A549 (cell line): Measurements from ENCODE around the gene SRRM4. TPM values are rescaled to one million over a fixed set of nuclear protein-coding genes. Genes with fewer than 3 reads are reported as not detected.

Experiments
- ATAC-seq, 2 experiments: fragments of 200-7000 bp in 1 of 2; fragments of >200 bp in 1 of 2; cut with Nextera tagmentation in 1 of 2; cut with Tn5 transposase in 1 of 2; 3 replicates each; pipeline versions ENCODE4 v1.8.0 to v1.9.1; 2018 to 2020; ENCODE audit warnings: mild to moderate bottlenecking in 1 of 2, moderate library complexity in 1 of 2
- CTCF ChIA-PET: fragments of 300-600 bp; sonication (Branson Sonifier 250); formaldehyde crosslinking; extraction: SDS; loops from one replicate; lab custom pipeline; 2021; ENCODE audit warnings: antibody characterized with exemption, inconsistent platforms; lab: Yijun Ruan, JAX
- POLR2A ChIA-PET: fragments of 350-600 bp; formaldehyde crosslinking; extraction: SDS; loops from one replicate; lab custom pipeline; 2021; ENCODE audit warnings: antibody characterized with exemption, inconsistent platforms; lab: Yijun Ruan, JAX
- DNase-seq, 2 experiments: peaks; one replicate each; pipeline versions ENCODE4 v3.0.0 to v3.0.0-alpha.2; 2011 to 2016; ENCODE audit warnings: low read depth in 1 of 2, low spot score in 1 of 2
- FAIRE-seq: peaks from 2 replicates; lab custom pipeline; 2011; peaks lifted over from hg19 to GRCh38; lab: Jason Lieb, UNC
- H3K27ac ChIP-seq, 2 experiments: fragments of >200 bp; sonication (Bioruptor Twin); formaldehyde crosslinking; 3 replicates each; pipeline ENCODE4 v1.5.1; 2016 to 2017
- H3K4me1 ChIP-seq: fragments of >200 bp; sonication (Bioruptor Twin); formaldehyde crosslinking; 3 replicates; pipeline ENCODE4 v1.6.1; 2016
- H3K4me2 ChIP-seq: fragments of >200 bp; sonication (Bioruptor Twin); formaldehyde crosslinking; 3 replicates; pipeline ENCODE4 v1.6.1; 2016
- H3K4me3 ChIP-seq: fragments of >200 bp; sonication (Bioruptor Twin); formaldehyde crosslinking; 3 replicates; pipeline ENCODE4 v1.5.1; 2016
- H3K9me3 ChIP-seq: fragments of >200 bp; sonication (Bioruptor Twin); formaldehyde crosslinking; 3 replicates; pipeline ENCODE4 v1.6.1; 2016
- CBX2 ChIP-seq: fragments of 200-600 bp; sonication (generic); IDR thresholded peaks from 2 replicates; pipeline ENCODE4 v1.6.1; 2016; ENCODE audit warnings: low read depth, mild to moderate bottlenecking, borderline replicate concordance
- CEBPB ChIP-seq, 2 experiments: fragments of >200 bp in 1 of 2; sonication (Bioruptor Twin) in 1 of 2; formaldehyde crosslinking in 1 of 2; IDR thresholded peaks; 2 replicates each; pipeline ENCODE4 v1.6.1; 2012 to 2016
- CHD2 ChIP-seq: fragments of 150-350 bp; IDR thresholded peaks from 2 replicates; pipeline ENCODE4 v1.6.1; 2014; ENCODE audit warnings: low read length; ENCODE audit not compliant: partially characterized antibody
- CHD4 ChIP-seq: fragments of 200-600 bp; sonication (generic); IDR thresholded peaks from 2 replicates; pipeline ENCODE4 v1.6.1; 2016; ENCODE audit warnings: antibody characterized with exemption, mild to moderate bottlenecking, borderline replicate concordance
- EHF ChIP-seq: fragments of 250-450 bp; sonication (Bioruptor Pico); IDR thresholded peaks from 2 replicates; pipeline ENCODE4 v1.5.0; 2020; ENCODE audit warnings: mild to moderate bottlenecking
- ESRRA ChIP-seq: fragments of 150-350 bp; IDR thresholded peaks from 2 replicates; pipeline ENCODE4 v1.6.1; 2014; ENCODE audit warnings: mild to moderate bottlenecking, low read length, borderline replicate concordance
- FOSB ChIP-seq: fragments of 250-450 bp; sonication (Bioruptor Pico); IDR thresholded peaks from 2 replicates; pipeline ENCODE4 v1.5.0; 2020; ENCODE audit warnings: mild to moderate bottlenecking, moderate library complexity
- HOXB5 ChIP-seq: fragments of 250-450 bp; sonication (Bioruptor Pico); IDR thresholded peaks from 2 replicates; pipeline ENCODE4 v1.5.0; 2020; ENCODE audit warnings: mild to moderate bottlenecking, moderate library complexity
- JUNB ChIP-seq: fragments of >200 bp; sonication (Bioruptor Twin); formaldehyde crosslinking; IDR thresholded peaks from 2 replicates; pipeline ENCODE4 v1.6.1; 2016
- MYC ChIP-seq: IDR thresholded peaks from 2 replicates; pipeline ENCODE4 v1.6.1; 2012; ENCODE audit warnings: mild to moderate bottlenecking, inconsistent platforms, low read length, improper control_type of control experiment, borderline replicate concordance
- NFE2L2 ChIP-seq: fragments of 150-350 bp; conservative IDR thresholded peaks from 2 replicates; pipeline ENCODE4 v1.6.1; 2014; ENCODE audit warnings: low read length
- POLR2A ChIP-seq: IDR thresholded peaks from 2 replicates; pipeline ENCODE4 v1.6.1; 2012; ENCODE audit warnings: mild to moderate bottlenecking, low read length
- RAD21 ChIP-seq, 2 experiments: fragments of >200 bp in 1 of 2; sonication (Bioruptor Twin) in 1 of 2; formaldehyde crosslinking in 1 of 2; IDR thresholded peaks in 1 of 2; conservative IDR thresholded peaks in 1 of 2; 2 replicates in 1 of 2; 3 replicates in 1 of 2; pipeline ENCODE4 v1.6.1; 2012 to 2018; ENCODE audit warnings: inconsistent platforms in 1 of 2
- TFCP2L1 ChIP-seq: fragments of 250-450 bp; sonication (Bioruptor Pico); IDR thresholded peaks from 2 replicates; pipeline ENCODE4 v1.5.0; 2021; ENCODE audit warnings: mild to moderate bottlenecking
- ZSCAN20 ChIP-seq: fragments of 250-450 bp; sonication (Bioruptor Pico); IDR thresholded peaks from 2 replicates; pipeline ENCODE4 v1.8.0; 2022; ENCODE audit warnings: mild to moderate bottlenecking, moderate library complexity
- WGBS: methylation state at CpG from one replicate; pipeline ENCODE4 v1.1.6; 2017; ENCODE audit errors: missing lambda C conversion rate; 5-methylcytosine and 5-hydroxymethylcytosine counted together
- polyA plus RNA-seq, 4 experiments: library from polyadenylated mRNA; depleted of rRNA in 3 of 4; stranded (reverse); fragments of >200 nt; fragmentation: RNase III in 1 of 4; extraction: RNeasy Plus Mini Kit Qiagen cat#74134 plus additional on column Dnase treatment in 1 of 4; gene quantifications; 2 replicates in 3 of 4; 3 replicates in 1 of 4; pipeline ENCODE4 v1.2.3, GENCODE V29; 2011 to 2017
- TF ChIP-seq, protein P1 (sequence below): fragments of >200 bp; sonication (Bioruptor Twin); formaldehyde crosslinking; IDR thresholded peaks from 3 replicates; pipeline ENCODE4 v1.5.1; 2016
- TF ChIP-seq, protein P2 (sequence below): fragments of 450-650 bp; IDR thresholded peaks from 2 replicates; pipeline ENCODE4 v1.6.1; 2014; ENCODE audit warnings: antibody characterized with exemption
- TF ChIP-seq, protein P3 (sequence below): fragments of 250-450 bp; sonication (Bioruptor Pico); IDR thresholded peaks from 2 replicates; pipeline ENCODE4 v1.5.0; 2020; ENCODE audit warnings: low read depth, mild to moderate bottlenecking, moderate library complexity
- TF ChIP-seq, protein P4 (sequence below): fragments of 150-350 bp; IDR thresholded peaks from 2 replicates; pipeline ENCODE4 v1.6.1; 2014; ENCODE audit warnings: low read depth, mild to moderate bottlenecking, low read length
- TF ChIP-seq, protein P5 (sequence below): fragments of >200 bp; sonication (Bioruptor Twin); formaldehyde crosslinking; IDR thresholded peaks from 3 replicates; pipeline ENCODE4 v1.6.1; 2016
- TF ChIP-seq, protein P6 (sequence below): IDR thresholded peaks from 2 replicates; pipeline ENCODE4 v1.6.1; 2012
- TF ChIP-seq, protein P7 (sequence below): IDR thresholded peaks from 2 replicates; pipeline ENCODE4 v1.6.1; 2012; ENCODE audit warnings: low read depth, borderline replicate concordance

Gene SRRM4
- polyA plus RNA-seq, 2 of the 4 experiments (the other 2 are of a cell fraction) = not detected

DNA sequence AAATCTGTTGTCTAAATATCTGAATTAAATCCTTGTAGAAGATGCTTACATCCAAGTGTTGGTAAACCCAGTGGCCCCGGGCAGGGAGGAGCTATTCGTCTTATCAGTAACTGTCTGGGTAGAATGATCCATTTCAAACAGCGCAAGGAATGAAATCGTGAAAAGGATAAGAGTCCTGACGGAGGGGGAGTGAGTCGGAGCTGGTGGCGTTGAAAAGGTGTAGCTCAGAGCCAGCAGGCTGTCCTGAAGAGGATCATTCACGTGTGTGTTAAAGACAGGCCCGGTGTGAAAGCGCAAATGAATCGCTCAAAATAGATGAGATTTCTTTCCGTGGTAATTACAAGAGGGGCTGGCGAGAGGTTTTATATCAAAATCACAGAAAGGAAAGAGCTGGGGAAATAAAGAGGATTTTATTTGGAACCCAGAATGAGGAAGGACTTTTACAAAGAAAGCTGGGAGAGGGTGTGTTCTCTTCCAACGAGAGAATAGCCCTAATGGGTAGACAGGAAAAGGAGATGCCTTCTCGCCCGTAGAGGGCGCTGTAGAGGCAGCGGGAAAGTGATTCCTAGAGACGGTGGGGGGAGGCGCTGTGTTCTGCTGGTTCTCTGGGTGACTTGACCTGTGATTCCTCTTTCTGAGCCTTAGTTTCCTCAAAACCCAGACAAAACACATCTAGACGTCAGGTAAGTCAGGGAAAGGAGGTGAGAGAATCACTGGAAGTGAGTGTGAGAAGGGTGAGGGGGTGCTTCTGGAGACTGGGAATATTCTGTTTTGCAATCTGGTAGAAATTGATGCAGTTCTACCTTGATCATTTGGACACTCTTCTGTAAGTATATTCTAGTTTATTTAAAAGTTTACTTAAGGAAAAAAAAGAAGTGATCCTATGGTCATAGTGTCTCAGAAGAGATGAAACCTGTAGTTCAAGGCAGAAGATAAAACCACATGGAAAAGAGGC lies 39.3 kb downstream of the SRRM4 start:
- no peak overlapping the region for H3K27ac ChIP-seq
- TF ChIP-seq, protein P1, sequence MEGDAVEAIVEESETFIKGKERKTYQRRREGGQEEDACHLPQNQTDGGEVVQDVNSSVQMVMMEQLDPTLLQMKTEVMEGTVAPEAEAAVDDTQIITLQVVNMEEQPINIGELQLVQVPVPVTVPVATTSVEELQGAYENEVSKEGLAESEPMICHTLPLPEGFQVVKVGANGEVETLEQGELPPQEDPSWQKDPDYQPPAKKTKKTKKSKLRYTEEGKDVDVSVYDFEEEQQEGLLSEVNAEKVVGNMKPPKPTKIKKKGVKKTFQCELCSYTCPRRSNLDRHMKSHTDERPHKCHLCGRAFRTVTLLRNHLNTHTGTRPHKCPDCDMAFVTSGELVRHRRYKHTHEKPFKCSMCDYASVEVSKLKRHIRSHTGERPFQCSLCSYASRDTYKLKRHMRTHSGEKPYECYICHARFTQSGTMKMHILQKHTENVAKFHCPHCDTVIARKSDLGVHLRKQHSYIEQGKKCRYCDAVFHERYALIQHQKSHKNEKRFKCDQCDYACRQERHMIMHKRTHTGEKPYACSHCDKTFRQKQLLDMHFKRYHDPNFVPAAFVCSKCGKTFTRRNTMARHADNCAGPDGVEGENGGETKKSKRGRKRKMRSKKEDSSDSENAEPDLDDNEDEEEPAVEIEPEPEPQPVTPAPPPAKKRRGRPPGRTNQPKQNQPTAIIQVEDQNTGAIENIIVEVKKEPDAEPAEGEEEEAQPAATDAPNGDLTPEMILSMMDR = peak; percentile 27; the same call in 2 of the 3 replicates
- no peak for TF ChIP-seq ZSCAN20 (CRISPR knock-in tag)
- TF ChIP-seq, protein P2, sequence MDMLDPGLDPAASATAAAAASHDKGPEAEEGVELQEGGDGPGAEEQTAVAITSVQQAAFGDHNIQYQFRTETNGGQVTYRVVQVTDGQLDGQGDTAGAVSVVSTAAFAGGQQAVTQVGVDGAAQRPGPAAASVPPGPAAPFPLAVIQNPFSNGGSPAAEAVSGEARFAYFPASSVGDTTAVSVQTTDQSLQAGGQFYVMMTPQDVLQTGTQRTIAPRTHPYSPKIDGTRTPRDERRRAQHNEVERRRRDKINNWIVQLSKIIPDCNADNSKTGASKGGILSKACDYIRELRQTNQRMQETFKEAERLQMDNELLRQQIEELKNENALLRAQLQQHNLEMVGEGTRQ = no peak
- no peak for TF ChIP-seq EHF (CRISPR knock-in tag)
- no peak for TF ChIP-seq NFE2L2
- no peak for TF ChIP-seq CEBPB (IDR thresholded peaks at IDR 0.05)
- no peak for TF ChIP-seq FOSB (CRISPR knock-in tag)
- no peak for TF ChIP-seq TFCP2L1 (CRISPR knock-in tag)
- peak in 1 of 2 experiments; percentile 45; a peak in 2 of 5 replicates for TF ChIP-seq RAD21 (conservative IDR thresholded peaks at IDR 0.05 in 1 of 2, IDR thresholded peaks at IDR 0.05 in 1 of 2)
- no peak for TF ChIP-seq MYC
- DNase-seq = peak; percentile 6 to 48
- ATAC-seq = peak in 1 of 2 experiments; percentile 85; a peak in 3 of 6 replicates
- no peaks in the 10 kb centered on the region for H3K4me1 ChIP-seq
- WGBS = 23% methylated on average over 21 of the region's 21 CpGs
- H3K9me3 ChIP-seq = no peaks in the 10 kb centered on the region
- ChIA-PET CTCF (interaction anchor here (0.8 to 1.1 kb wide), 3 partner anchors 16 to 459 kb away, joined by 3 read pairs; no protein-coding TSS in a partner anchor), POLR2A (no interaction called here)
- FAIRE-seq = no peak
- no peak overlapping the region for H3K4me2 ChIP-seq
- no peak overlapping the region for H3K4me3 ChIP-seq

DNA sequence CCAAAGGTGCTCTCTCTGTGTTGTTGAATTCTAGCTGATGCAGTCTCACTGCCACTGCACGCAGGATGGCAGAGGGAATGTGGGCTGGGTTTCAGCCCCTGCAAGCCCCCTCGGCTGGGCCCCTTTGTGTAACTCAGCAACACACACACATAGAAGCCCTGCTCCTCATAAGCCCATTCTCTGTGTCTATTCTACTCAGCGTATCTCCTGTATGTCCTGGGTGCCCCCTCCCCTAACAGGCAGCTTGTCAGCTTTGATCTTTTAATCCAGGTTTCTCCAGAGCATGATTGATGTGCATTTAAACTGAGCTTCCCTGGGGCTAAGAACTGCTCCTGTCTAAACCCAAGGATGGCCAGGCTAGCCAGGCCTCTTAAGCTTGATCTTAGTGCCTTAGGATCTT lies 43.0 kb downstream of the SRRM4 start:
- TF ChIP-seq, protein P3, sequence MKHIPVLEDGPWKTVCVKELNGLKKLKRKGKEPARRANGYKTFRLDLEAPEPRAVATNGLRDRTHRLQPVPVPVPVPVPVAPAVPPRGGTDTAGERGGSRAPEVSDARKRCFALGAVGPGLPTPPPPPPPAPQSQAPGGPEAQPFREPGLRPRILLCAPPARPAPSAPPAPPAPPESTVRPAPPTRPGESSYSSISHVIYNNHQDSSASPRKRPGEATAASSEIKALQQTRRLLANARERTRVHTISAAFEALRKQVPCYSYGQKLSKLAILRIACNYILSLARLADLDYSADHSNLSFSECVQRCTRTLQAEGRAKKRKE = no peak
- TF ChIP-seq HOXB5 (CRISPR knock-in tag) = no peak
- 6% methylated on average over 3 of the region's 3 CpGs for WGBS
- H3K4me3 ChIP-seq = no peak overlapping the region
- ATAC-seq (no peak), FAIRE-seq (no peak), DNase-seq (no peak)
- no peak overlapping the region for H3K4me2 ChIP-seq
- ChIA-PET CTCF (interaction anchor here (0.9 kb wide), 1 partner anchor 13 kb away, joined by 4 read pairs; no protein-coding TSS in a partner anchor), POLR2A (no interaction called here)
- no peak overlapping the region for H3K27ac ChIP-seq
- no peaks in the 10 kb centered on the region for H3K4me1 ChIP-seq
- no peaks in the 10 kb centered on the region for H3K9me3 ChIP-seq

DNA sequence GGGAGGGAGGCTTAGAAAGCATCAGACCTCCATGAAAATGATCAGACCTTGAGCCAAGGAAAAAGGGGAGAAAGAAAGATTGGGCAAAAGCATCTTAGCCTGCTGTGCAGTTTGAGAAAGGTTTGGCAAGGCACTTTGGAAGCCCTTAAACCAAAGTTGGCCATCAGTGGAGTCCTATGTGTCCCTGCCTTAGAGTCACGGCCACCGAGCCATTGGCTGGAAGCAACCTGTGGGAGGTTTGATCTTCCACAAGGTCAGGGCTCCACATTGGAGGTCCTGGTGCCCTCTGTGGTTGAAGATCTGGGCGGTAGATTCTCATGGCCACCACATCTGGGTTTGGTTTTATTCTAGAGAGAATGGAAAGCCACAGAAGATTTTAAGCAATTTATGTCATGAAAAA lies 44.4 kb downstream of the SRRM4 start:
- Histone ChIP-seq H3K4me2 (no peak overlapping the region), H3K27ac (no peak overlapping the region), H3K4me3 (no peak overlapping the region), H3K4me1 (no peaks in the 10 kb centered on the region), H3K9me3 (no peaks in the 10 kb centered on the region)
- ChIA-PET CTCF (no interaction called here), POLR2A (no interaction called here)
- no peak for FAIRE-seq
- no peak for DNase-seq
- no peak for ATAC-seq
- WGBS = 23% methylated on average over 3 of the region's 3 CpGs
- no peak for TF ChIP-seq CHD2
- TF ChIP-seq, protein P4, sequence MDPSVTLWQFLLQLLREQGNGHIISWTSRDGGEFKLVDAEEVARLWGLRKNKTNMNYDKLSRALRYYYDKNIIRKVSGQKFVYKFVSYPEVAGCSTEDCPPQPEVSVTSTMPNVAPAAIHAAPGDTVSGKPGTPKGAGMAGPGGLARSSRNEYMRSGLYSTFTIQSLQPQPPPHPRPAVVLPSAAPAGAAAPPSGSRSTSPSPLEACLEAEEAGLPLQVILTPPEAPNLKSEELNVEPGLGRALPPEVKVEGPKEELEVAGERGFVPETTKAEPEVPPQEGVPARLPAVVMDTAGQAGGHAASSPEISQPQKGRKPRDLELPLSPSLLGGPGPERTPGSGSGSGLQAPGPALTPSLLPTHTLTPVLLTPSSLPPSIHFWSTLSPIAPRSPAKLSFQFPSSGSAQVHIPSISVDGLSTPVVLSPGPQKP = no peak
- TF ChIP-seq, protein P5, sequence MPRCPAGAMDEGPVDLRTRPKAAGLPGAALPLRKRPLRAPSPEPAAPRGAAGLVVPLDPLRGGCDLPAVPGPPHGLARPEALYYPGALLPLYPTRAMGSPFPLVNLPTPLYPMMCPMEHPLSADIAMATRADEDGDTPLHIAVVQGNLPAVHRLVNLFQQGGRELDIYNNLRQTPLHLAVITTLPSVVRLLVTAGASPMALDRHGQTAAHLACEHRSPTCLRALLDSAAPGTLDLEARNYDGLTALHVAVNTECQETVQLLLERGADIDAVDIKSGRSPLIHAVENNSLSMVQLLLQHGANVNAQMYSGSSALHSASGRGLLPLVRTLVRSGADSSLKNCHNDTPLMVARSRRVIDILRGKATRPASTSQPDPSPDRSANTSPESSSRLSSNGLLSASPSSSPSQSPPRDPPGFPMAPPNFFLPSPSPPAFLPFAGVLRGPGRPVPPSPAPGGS = no peak
- no peak for TF ChIP-seq CHD4
- TF ChIP-seq, protein P6, sequence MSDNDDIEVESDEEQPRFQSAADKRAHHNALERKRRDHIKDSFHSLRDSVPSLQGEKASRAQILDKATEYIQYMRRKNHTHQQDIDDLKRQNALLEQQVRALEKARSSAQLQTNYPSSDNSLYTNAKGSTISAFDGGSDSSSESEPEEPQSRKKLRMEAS = no peak
- TF ChIP-seq FOSB (CRISPR knock-in tag) = no peak
- no peak for TF ChIP-seq JUNB
- TF ChIP-seq, protein P2 = no peak
- no peak for TF ChIP-seq POLR2A
- no peak for TF ChIP-seq ESRRA
- TF ChIP-seq, protein P3 = no peak
- TF ChIP-seq, protein P7, sequence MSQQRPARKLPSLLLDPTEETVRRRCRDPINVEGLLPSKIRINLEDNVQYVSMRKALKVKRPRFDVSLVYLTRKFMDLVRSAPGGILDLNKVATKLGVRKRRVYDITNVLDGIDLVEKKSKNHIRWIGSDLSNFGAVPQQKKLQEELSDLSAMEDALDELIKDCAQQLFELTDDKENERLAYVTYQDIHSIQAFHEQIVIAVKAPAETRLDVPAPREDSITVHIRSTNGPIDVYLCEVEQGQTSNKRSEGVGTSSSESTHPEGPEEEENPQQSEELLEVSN = no peak
- TF ChIP-seq CBX2 = no peak
